HepG2 (cell line): Measurements from ENCODE around the gene MORN1. TPM values are rescaled to one million over a fixed set of nuclear protein-coding genes. Genes with fewer than 3 reads are reported as not detected.
A peak's percentile ranks its signal among the peaks of the same experiment; 100 is the strongest.

Experiments
- AFF4 ChIP-seq: sonication (generic); formaldehyde crosslinking; IDR thresholded peaks from 2 replicates; pipeline ENCODE4 v1.4.0; 2020; ENCODE audit warnings: missing genetic modification reagents
- HMGXB3 ChIP-seq: sonication (generic); formaldehyde crosslinking; IDR thresholded peaks from 2 replicates; pipeline ENCODE4 v1.4.0; 2020; ENCODE audit warnings: missing genetic modification reagents, borderline replicate concordance
- NFE2 ChIP-seq: sonication (generic); formaldehyde crosslinking; IDR thresholded peaks from 2 replicates; pipeline ENCODE4 v1.4.0; 2020; ENCODE audit warnings: missing genetic modification reagents
- REST ChIP-seq, 2 experiments: IDR thresholded peaks; 2 replicates each; pipeline ENCODE4 v1.6.1; 2011 to 2012; ENCODE audit warnings: low read length in 2 of 2, borderline replicate concordance in 1 of 2, low read depth in 1 of 2, mild to moderate bottlenecking in 1 of 2, moderate library complexity in 1 of 2
- YY1 ChIP-seq: IDR thresholded peaks from 2 replicates; pipeline ENCODE4 v1.6.1; 2011; ENCODE audit warnings: low read length, low read depth, moderate library complexity, mild to moderate bottlenecking; ENCODE audit not compliant: insufficient read depth, insufficient replicate concordance
- ZNF24 ChIP-seq: fragments of 450-650 bp; IDR thresholded peaks from 2 replicates; pipeline ENCODE4 v1.6.1; 2017; ENCODE audit warnings: antibody characterized with exemption, mild to moderate bottlenecking
- ZNF280D ChIP-seq: sonication (generic); formaldehyde crosslinking; IDR thresholded peaks from 2 replicates; pipeline ENCODE4 v1.5.1; 2020; ENCODE audit warnings: mild to moderate bottlenecking, missing genetic modification reagents
- ZNF576 ChIP-seq: sonication (generic); formaldehyde crosslinking; IDR thresholded peaks from 2 replicates; pipeline ENCODE4 v1.4.0; 2020; ENCODE audit warnings: mild to moderate bottlenecking, missing genetic modification reagents
- ZNF772 ChIP-seq: sonication (generic); formaldehyde crosslinking; IDR thresholded peaks from 2 replicates; pipeline ENCODE4 v1.5.0; 2020; ENCODE audit warnings: mild to moderate bottlenecking, missing genetic modification reagents
- polyA plus RNA-seq, 8 experiments: library from polyadenylated mRNA; depleted of rRNA in 3 of 8; stranded (reverse) in 7 of 8; unstranded in 1 of 8; fragments of >200 nt; fragmentation: Illumina TruSeq in 4 of 8; extraction: Trizol in 4 of 8; gene quantifications; 2 replicates each; pipeline versions ENCODE4 v1.2.1 to v1.2.3, GENCODE V29; 2011 to 2016; ENCODE audit warnings: low read depth in 4 of 8, missing spikeins in 1 of 8, mixed read lengths in 1 of 8; ENCODE audit not compliant: insufficient read depth in 1 of 8
- total RNA-seq, 5 experiments: library from RNA; depleted of rRNA; stranded (reverse); fragments of >200 nt; fragmentation: Illumina TruSeq; extraction: Trizol; gene quantifications; 2 replicates each; pipeline ENCODE4 v1.2.3, GENCODE V29; 2016; ENCODE audit warnings: low read depth in 1 of 5
- TF ChIP-seq, protein P1 (sequence below): IDR thresholded peaks from 2 replicates; pipeline ENCODE4 v1.6.1; 2016; ENCODE audit warnings: missing biosample characterization, missing genetic modification reagents, low read depth

The MORN1 gene
- total and polyA plus RNA-seq, 2 of the 13 experiments (the other 11 are each of a cell fraction or from before 2014, with no cell fraction given): 3.1 to 6.5 TPM

- TF ChIP-seq AFF4 (CRISPR knock-in tag) (no peak), HMGXB3 (no peak), REST (IDR thresholded peaks at IDR 0.05; ENCODE audit: borderline replicate concordance in 1 of 2, low read depth in 1 of 2, low read length in 2 of 2) (no peak; a peak in 1 of 4 replicates), ZNF772 (CRISPR knock-in tag) (peak; percentile 47; the same call in 1 of the 2 replicates), ZNF24 (no peak), YY1 (peak; percentile 11), NFE2 (CRISPR knock-in tag) (no peak), ZNF280D (CRISPR knock-in tag) (no peak), ZNF576 (CRISPR knock-in tag) (no peak)
- TF ChIP-seq, protein P1, sequence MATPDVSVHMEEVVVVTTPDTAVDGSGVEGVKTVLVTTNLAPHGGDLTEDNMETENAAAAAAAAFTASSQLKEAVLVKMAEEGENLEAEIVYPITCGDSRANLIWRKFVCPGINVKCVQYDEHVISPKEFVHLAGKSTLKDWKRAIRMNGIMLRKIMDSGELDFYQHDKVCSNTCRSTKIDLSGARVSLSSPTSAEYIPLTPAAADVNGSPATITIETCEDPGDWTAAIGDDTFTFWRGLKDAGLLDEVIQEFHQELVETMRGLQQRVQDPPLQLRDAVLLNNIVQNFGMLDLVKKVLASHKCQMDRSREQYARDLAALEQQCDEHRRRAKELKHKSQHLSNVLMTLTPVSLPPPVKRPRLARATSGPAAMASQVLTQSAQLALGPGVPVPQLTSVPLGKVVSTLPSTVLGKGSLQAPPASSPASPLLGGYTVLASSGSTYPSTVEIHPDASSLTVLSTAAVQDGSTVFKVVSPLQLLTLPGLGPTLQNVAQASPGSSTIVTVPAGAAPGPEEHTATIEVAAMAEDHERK: no peak
Measured at GRCh38 chr1:2412773-2413494, 21.6 kb upstream of the MORN1 start (continued).
